NCI-H2171 treated with DMSO at 0.1 percent for 48 hours (cell line): ENCODE results near the gene KPTN.

Source experiments
- DNase-seq: peaks from one replicate; lab custom pipeline; 2025; lab: John Stamatoyannopoulos, UW

The KPTN gene

GRCh38 chr19:47434088-47434487 is 49.9 kb downstream of the KPTN start:
- DNase-seq = no peak

DNA sequence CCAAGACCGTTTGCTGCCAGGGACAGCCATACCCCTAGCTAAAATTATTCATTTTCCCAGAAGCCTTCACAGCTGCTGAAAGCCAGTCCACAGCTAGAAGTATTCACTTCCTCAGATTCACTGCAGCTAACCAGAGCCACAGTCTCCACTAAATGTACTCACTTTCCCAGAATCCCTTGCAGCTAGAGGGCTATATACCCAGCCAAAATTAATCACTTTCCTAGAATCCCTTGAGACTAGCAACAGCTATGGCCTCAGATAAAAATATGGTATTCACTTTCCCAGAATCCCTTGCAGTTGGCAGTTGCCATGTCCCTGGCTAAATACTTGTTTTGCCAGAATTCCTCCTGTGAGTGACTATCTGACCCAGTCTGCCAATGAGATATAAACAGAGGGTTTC is 50.9 kb downstream of the KPTN start:
- DNase-seq = peak; percentile 9

- no peak for DNase-seq
Measured at GRCh38 chr19:47432499-47432898, 51.5 kb downstream of the KPTN start.

DNA sequence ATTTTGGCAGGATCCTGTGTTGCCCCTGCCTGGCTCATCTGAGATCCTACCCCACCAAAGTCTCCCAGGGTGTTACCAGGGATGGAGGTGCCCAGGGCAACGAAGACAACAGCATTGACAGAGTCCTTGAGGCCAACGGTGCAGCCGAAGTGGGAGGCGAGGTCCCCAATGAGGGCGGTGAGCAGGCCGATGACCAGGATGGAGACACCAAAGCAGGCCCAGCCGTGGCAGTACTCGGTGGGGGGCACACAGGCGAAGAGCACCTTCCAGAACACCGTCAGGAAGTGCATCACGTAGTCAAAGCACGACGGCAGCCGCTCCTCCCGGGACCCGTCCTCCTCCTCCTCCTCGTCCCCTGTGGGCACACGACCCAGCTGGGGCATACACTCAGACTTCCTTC is 51.9 kb downstream of the KPTN start:
- no peak for DNase-seq

DNA sequence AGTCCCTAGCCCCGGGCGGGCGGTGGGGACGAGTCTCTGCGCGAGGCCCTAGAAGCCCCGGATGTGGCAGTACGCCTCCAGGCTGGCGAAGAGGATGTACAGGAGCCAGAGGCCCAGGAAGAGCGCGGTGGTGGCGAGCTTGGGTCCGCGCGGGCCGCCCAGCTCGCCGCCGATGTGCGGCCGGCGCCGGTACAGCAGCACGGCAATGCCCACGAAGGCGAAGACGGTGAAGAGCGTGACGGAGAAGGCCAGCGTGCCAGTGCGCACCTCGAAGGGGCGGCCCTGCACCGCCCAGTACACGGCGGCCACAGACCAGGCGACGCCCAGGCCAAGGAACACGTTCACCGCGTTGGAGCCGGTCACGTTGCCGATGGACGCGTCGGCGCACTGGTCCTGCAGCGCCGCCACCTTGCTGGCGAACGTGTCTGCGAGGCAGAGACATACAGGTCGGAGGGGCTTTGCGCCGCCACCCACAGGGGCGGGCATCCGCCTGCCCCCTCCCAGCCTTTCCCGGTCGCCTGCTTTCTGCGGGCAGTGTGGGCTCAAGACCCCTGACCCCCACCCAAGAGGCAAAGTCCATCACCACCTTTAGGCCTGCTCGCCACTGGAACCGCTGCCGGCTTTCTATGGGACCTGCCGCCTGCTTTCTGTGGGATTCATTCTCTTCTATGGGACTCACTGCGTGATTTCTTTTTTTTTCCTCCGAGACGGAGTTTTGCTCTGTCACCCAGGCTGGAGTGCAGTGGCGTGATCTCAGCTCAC is 53.8 kb downstream of the KPTN start:
- DNase-seq = no peak

- DNase-seq = no peak
Measured at GRCh38 chr19:47429140-47429793, 54.8 kb downstream of the KPTN start.

- DNase-seq = peak; percentile 99
Measured at GRCh38 chr19:47428177-47428894, 55.7 kb downstream of the KPTN start.

GRCh38 chr19:47427241-47428176 is 56.5 kb downstream of the KPTN start:
- DNase-seq = peak; percentile 82
